HG02852 (cell line): Measurements from ENCODE around the gene CDC45.
A peak's percentile ranks its signal among the peaks of the same experiment; 100 is the strongest.

Source experiments
- ATAC-seq: cut with Tn5 transposase; IDR thresholded peaks from one replicate; pipeline ENCODE4 v1.9.1; 2021; ENCODE audit warnings: mild to moderate bottlenecking, moderate library complexity; ENCODE audit not compliant: unreplicated experiment

CDC45 gene

GRCh38 chr22:19466848-19467752 is 12.6 kb upstream of the CDC45 start:
- no peak for ATAC-seq

- no peak for ATAC-seq
These were observed 11.8 kb upstream of the CDC45 start for GRCh38 chr22:19467912-19468311.

GRCh38 chr22:19469421-19469820 is 10.3 kb upstream of the CDC45 start:
- no peak for ATAC-seq

- no peak for ATAC-seq
These were observed 9.7 kb upstream of the CDC45 start for GRCh38 chr22:19470010-19470409.

- no peak for ATAC-seq
These were observed 8.1 kb upstream of the CDC45 start for GRCh38 chr22:19471572-19471971.

- ATAC-seq = no peak
These were observed 7.5 kb upstream of the CDC45 start for GRCh38 chr22:19472233-19472632.

GRCh38 chr22:19473578-19473977 is 6.1 kb upstream of the CDC45 start:
- no peak for ATAC-seq

GRCh38 chr22:19476023-19476422 is 3.7 kb upstream of the CDC45 start:
- ATAC-seq = no peak

- ATAC-seq = no peak
These were observed 2.2 kb upstream of the CDC45 start for GRCh38 chr22:19477321-19478044.

GRCh38 chr22:19478045-19478900 is 1.4 kb upstream of the CDC45 start:
- no peak for ATAC-seq

GRCh38 chr22:19478901-19479354 is 792 bp upstream of the CDC45 start, which contains the start of gene UFD1:
Gene UFD1, minus strand, starts transcription at chr22:19479193. Its CDS starts 108 bp downstream, at chr22:19479085.
- peak; percentile 63 for ATAC-seq

GRCh38 chr22:19480173-19480568 is 451 bp downstream of the CDC45 start:
- ATAC-seq = no peak

- no peak for ATAC-seq
These were observed 1.1 kb downstream of the CDC45 start for GRCh38 chr22:19480789-19481188.

GRCh38 chr22:19482297-19482696 is 2.6 kb downstream of the CDC45 start:
- no peak for ATAC-seq

GRCh38 chr22:19483481-19484244 is 3.9 kb downstream of the CDC45 start:
- no peak for ATAC-seq

GRCh38 chr22:19488285-19488684 is 8.6 kb downstream of the CDC45 start:
- ATAC-seq = no peak

- ATAC-seq = no peak
These were observed 9.4 kb downstream of the CDC45 start for GRCh38 chr22:19488884-19489843.

- no peak for ATAC-seq
These were observed 11.0 kb downstream of the CDC45 start for GRCh38 chr22:19490628-19491230.
